GM21619 (cell line): ENCODE results near the gene PARD3.

ENCODE experiments used
- ATAC-seq: cut with Tn5 transposase; IDR thresholded peaks from one replicate; pipeline ENCODE4 v1.9.1; 2021; ENCODE audit not compliant: unreplicated experiment

Gene PARD3

GRCh38 chr10:34203966-34204630, 611.0 kb downstream of the PARD3 start:
- no peak for ATAC-seq

- ATAC-seq = no peak
Observed at GRCh38 chr10:34200355-34200901, 614.7 kb downstream of the PARD3 start.

- ATAC-seq = no peak
Observed at GRCh38 chr10:34198953-34199352, 616.1 kb downstream of the PARD3 start.

- ATAC-seq = no peak
Observed at GRCh38 chr10:34196058-34196433, 619.0 kb downstream of the PARD3 start.

- ATAC-seq = no peak
Observed at GRCh38 chr10:34195364-34196057, 619.6 kb downstream of the PARD3 start.

GRCh38 chr10:34193931-34194626, 621.0 kb downstream of the PARD3 start:
- ATAC-seq = no peak

- ATAC-seq = no peak
Observed at GRCh38 chr10:34192646-34193045, 622.5 kb downstream of the PARD3 start.

GRCh38 chr10:34191406-34191805, 623.7 kb downstream of the PARD3 start:
- ATAC-seq = no peak

- ATAC-seq = no peak
Observed at GRCh38 chr10:34190580-34190979, 624.5 kb downstream of the PARD3 start.

- no peak for ATAC-seq
Observed at GRCh38 chr10:34189830-34190229, 625.3 kb downstream of the PARD3 start.

GRCh38 chr10:34188221-34188620, 626.9 kb downstream of the PARD3 start:
- no peak for ATAC-seq

GRCh38 chr10:34187201-34187600, 627.9 kb downstream of the PARD3 start:
- ATAC-seq = no peak

GRCh38 chr10:34186745-34187144, 628.4 kb downstream of the PARD3 start:
- no peak for ATAC-seq

- no peak for ATAC-seq
Observed at GRCh38 chr10:34185998-34186397, 629.1 kb downstream of the PARD3 start.

- ATAC-seq = no peak
Observed at GRCh38 chr10:34184939-34185386, 630.1 kb downstream of the PARD3 start.

GRCh38 chr10:34184397-34184796, 630.7 kb downstream of the PARD3 start:
- ATAC-seq = no peak

- ATAC-seq = no peak
Observed at GRCh38 chr10:34183016-34183796, 631.9 kb downstream of the PARD3 start.

GRCh38 chr10:34181553-34182300, 633.4 kb downstream of the PARD3 start:
- ATAC-seq = no peak

GRCh38 chr10:34180749-34181148, 634.3 kb downstream of the PARD3 start:
- no peak for ATAC-seq

GRCh38 chr10:34179280-34179679, 635.8 kb downstream of the PARD3 start:
- no peak for ATAC-seq
